Ureter (tissue), 1 donor: ENCODE measurements around the gene NOL7. TPM values are rescaled to one million over a fixed set of nuclear protein-coding genes. Genes with fewer than 3 reads are reported as not detected.

Source experiments
- DNase-seq: peaks from one replicate; pipeline ENCODE4 v3.0.0-alpha.2; 2020; ENCODE audit warnings: low spot score
- total RNA-seq: library from RNA; stranded (reverse); gene quantifications from one replicate; pipeline ENCODE4 v1.2.4, GENCODE V29; 2023
- donor health status: DM: yes; HTN: yes; CAD: no.

Gene NOL7
- total RNA-seq, 1 donor from 2014 or later = 56.9 TPM

DNA sequence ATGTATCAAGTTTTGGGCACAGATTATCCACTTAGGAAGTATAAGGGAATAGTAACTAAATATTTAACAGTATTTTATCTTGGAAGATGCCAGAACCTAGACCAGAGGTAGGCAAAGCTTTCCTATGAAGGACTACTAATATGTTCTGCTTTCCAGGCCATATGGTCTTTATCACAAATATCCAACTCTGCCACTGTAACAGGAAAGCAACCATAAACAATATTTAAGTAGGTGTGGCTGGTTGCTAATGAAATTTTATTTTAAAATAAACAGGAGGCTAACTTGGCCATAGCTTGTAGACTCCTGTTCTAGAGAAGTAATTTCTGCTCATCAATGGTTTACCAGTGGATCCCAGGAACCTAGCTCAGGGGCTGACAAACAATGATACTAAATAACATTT lies 39.4 kb downstream of the NOL7 start:
- DNase-seq = no peak

DNA sequence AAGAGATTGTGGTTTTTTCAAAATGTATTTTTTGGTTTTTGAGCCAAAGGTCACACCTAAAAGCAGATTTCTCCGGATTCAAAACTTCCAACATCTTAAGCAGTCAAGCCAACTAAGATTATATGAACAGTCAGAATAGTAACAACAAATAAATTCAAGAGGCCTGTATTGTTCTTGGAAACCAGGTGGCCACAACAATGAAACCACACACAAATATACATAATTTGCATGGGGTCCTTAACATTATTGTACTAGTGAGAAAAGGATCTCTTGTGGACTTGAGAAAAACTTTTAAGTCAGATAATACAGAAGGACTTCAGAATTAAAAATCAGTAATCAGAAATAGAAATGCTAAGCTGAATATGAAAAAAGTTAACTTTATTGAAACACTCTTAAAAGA lies 40.6 kb downstream of the NOL7 start:
- no peak for DNase-seq

DNA sequence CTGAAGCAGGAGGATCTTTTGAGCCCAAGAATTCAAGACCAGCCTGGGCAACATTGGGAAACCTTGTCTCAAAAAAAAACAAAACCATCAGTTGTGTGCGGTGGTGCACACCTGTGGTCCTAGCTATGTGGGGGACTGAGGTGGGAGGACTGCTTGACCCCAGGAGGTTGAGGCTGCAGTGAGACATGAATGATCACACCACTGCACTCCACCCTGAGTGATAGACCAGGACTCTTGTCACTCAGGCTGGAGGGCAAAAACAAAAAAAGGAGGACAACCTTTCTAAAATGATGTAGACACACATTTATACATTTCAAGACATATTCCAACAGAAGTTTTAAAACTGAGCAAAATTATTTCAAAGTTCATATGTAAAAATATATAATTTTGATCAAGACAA lies 45.1 kb downstream of the NOL7 start:
- no peak for DNase-seq

DNA sequence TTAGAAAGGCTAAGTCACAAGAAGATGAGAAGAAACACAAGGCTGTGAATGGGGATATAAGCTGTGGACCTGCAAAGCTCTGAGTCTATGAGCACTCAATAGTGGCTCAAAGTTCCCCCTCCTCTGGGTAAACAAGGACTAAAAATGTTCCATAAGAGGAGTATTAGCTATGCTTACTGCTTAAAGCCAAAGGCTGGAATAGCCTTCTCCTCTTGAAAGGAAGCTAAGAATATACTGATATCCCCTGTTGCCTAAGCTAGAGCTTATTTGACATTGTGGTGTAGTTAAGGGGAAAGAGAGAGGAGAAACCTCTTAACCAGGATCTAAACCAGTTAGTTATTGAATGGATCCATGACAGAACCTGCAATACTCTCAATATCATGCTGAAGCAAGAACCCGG lies 45.8 kb downstream of the NOL7 start:
- no peak for DNase-seq

- DNase-seq = no peak
Measured at GRCh38 chr6:13661647-13662046, 46.5 kb downstream of the NOL7 start.

DNA sequence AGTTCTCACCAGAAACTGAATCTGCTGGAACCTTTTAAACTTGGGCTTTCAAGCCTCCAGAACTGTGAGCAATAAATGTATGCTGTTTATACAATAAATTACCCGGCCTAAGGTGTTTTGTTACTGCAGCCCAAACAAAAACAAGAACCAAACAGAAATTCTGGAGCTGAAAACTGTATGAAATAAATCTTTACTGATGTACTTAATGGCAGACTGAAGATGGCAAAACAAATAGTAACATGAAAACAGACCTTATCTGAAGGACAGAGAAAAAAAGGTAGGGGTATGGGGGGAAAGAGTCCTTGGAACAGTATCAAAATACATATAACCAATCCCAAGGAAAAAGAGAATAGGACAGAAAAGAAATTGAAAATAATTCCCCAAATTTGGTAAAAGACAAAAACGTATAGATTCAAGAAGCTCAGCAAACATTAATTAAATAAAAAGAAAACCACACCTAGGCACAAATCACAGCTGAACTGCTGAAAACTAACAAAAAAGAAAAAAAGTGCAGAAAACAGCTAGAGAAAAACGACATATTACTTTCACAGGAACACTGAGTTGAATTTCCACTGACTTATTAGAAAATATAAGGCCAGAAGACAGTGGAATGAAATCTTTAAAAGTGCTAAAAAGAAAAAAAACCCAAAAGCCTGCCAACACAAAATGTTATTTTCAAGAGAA lies 47.7 kb downstream of the NOL7 start:
- no peak for DNase-seq

GRCh38 chr6:13663986-13664385 lies 48.9 kb downstream of the NOL7 start:
- DNase-seq = no peak

DNA sequence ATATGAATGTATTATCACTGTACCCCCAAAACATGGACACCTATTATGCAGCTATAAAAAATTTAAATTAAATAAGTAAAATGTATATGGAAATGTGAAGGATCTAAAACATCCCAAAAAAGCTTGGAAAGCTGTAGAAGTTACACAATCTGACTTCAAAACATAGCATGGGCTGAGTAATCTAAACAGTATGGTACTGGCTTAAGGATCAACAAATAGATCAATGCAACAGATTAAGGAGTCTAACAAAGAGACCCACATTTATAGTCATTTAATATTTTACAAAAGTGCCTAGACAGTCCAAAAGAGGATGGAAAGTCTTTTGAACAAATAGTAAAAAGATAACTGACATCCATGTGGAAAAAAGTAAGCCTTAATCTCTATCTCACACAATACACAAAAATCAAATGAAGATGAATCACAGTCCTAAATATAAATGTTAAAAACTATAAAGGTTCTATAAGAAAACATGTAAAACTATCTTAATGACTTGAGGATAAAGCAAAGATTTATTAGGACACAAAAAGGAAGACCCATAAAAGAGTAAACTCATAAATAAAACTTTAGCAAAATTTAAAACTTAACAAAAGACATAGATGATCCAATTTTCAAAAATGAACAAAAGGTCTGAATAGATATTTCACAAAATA lies 49.7 kb downstream of the NOL7 start:
- no peak for DNase-seq

- no peak for DNase-seq
Measured at GRCh38 chr6:13666194-13667105, 51.3 kb downstream of the NOL7 start.

- DNase-seq = no peak
Measured at GRCh38 chr6:13667655-13668054, 52.5 kb downstream of the NOL7 start.

- DNase-seq = no peak
Measured at GRCh38 chr6:13668291-13668928, 53.3 kb downstream of the NOL7 start.

GRCh38 chr6:13669476-13669875 lies 54.3 kb downstream of the NOL7 start:
- no peak for DNase-seq

Other genes starting within 250 kb of the NOL7 start
- gene GFOD1, start 127.7 kb upstream of the NOL7 start, total RNA-seq = 19.3 TPM
- gene SIRT5, start 40.7 kb upstream of the NOL7 start, total RNA-seq = 20.4 TPM
- 41.7 TPM for gene RANBP9, start 96.5 kb downstream of the NOL7 start, total RNA-seq
- gene MCUR1, start 199.2 kb downstream of the NOL7 start, total RNA-seq = 19.3 TPM